Posterior vena cava (tissue), 2 donors: Measurements from ENCODE around the gene CPLANE1. TPM values are rescaled to one million over a fixed set of nuclear protein-coding genes. Genes with fewer than 3 reads are reported as not detected.
"Not testable (repeated sequence)": the region's sequence is repeated elsewhere in the genome, so short reads cannot be mapped to it uniquely, and the experiment has no call there.

Experiments used
- DNase-seq: peaks from one replicate; pipeline ENCODE4 v3.0.0-alpha.2; 2020; ENCODE audit warnings: low spot score
- intact Hi-C, 2 donors: fragments of 100-400 bp; cut with DNase I; formaldehyde crosslinking; loops; one replicate each; pipeline versions ENCODE4 v1.14.1 to v1.14.2; 2022 to 2023
- total RNA-seq, 2 donors: library from RNA; stranded (reverse); fragmentation: NEBNext Ultra II Directional; extraction: Animal tissue kit (Norgen Biotek cat#: 25700); gene quantifications; one replicate each; pipeline ENCODE4 v1.2.1, GENCODE V29; 2021
- donor health status: DM: yes; HTN: yes; CAD: no.
- donor health status: DM: yes; HTN: yes; CAD: no.

Gene CPLANE1
- total RNA-seq, 2 donors from 2014 or later, result 21.4 to 23.2 TPM

DNA sequence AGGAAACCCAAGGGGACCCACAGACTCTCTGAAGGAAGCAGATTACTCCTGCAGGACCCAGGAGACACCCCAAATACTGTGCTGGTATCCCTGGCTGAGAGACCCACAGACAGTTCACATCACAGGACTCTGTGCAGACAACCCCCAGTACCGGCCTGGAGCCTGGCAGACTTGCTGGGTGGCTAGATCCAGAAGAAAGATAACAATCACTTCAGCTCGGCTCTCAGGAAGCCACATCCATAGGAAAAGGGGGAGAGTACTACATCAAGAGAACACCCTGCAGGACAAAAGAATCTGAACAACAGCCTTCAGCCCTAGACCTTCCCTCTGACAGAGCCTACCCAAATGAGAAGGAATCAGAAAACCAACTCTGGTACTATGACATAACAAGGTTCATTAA is 166.2 kb downstream of the CPLANE1 start:
- intact Hi-C loops, DNase-seq: not testable (repeated sequence)

GRCh38 chr5:37080697-37081096 is 168.5 kb downstream of the CPLANE1 start:
- intact Hi-C loops, result loop anchor here in 1 of 2 donors (2.0 kb wide), 1 partner anchor 18 kb away; no protein-coding TSS in a partner anchor
- no peak for DNase-seq

DNA sequence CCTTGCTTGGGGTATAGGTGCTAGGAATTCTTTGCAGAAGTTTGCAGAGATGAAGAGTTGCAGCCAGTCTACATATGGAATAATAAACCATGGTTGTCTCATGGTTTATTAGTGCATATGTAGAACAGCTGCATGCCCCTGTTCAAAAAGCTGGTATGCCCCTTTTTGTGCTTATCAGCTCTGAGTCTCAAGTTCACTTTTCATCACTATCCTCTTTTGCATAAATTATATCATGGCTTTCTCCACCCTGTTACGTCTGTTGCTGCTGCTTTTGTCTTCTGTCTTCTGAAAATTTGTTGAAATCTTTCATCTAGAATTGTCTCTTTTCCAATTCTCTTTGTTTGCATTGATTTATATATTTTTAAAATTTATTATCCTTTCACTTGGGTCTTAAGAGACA is 172.0 kb downstream of the CPLANE1 start:
- intact Hi-C loops, result no loop called here
- no peak for DNase-seq

- DNase-seq, result no peak
- intact Hi-C loops, result no loop called here
These were observed 173.7 kb downstream of the CPLANE1 start for GRCh38 chr5:37075399-37075950.

GRCh38 chr5:37071901-37072581 is 177.1 kb downstream of the CPLANE1 start:
- DNase-seq, result no peak
- intact Hi-C loops, result no loop called here

DNA sequence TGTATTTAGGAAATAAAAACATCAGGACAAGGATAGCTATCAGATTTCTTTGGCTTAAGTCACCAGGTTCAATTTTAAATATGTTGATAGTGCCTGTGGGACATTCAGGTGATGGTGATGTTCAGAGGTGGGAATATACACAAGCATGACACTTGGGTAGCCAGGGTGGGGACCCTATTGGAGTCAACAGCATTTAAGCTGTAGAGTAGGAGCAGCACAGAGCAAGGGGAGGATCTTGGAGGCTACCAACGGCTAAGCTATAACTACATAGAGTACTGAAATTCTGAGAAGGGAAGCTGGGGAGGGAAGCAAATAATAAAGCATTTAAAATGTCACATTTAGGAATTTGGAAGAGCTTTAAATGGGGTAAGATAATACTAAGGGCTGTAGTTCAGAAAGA is 177.7 kb downstream of the CPLANE1 start:
- no peak for DNase-seq
- intact Hi-C loops, result no loop called here

GRCh38 chr5:37064442-37064841 is 184.7 kb downstream of the CPLANE1 start:
- intact Hi-C loops, result no loop called here
- DNase-seq, result no peak

DNA sequence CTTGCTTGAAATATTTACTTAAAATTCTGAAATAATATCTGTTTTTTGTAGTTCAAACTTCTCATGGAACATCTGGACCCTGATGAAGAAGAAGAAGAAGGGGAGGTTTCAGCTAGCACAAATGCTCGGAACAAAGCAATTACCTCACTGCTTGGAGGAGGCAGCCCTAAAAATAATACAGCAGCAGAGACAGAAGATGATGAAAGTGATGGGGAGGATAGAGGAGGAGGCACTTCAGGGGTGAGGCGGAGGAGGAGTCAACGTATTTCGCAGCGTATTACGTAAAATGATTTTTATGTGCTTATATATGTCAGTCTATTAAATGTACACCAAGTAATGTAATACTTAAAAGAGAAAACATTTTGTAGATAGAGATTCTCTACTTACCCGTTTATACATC is 185.4 kb downstream of the CPLANE1 start:
- intact Hi-C loops, result loop anchor here in 1 of 2 donors (2.0 kb wide), 1 partner anchor 17 kb away; no protein-coding TSS in a partner anchor

GRCh38 chr5:37060030-37060429 is 189.1 kb downstream of the CPLANE1 start:
- intact Hi-C loops, result no loop called here
- no peak for DNase-seq

More for the DNA sequence above, 185.4 kb downstream of the CPLANE1 start:
- no peak for DNase-seq

DNA sequence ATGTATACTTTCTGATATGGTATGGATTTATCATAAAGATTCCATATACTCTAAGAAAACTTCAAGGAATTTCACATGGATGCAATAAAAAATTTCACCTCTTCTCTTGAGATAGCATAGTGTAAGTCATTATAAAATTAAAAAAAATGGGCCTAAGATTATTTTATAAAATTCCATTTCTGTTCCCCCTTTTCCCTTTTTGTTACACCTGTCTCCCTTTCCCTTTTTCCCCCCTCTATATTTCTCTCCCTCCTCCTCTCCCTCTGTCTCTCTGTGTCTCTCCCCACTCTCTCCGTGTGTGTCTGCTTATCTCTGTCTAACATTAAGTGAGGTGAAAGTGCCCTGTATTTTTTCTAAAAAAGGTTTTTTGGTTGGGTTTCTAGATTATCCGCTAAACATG is 192.4 kb downstream of the CPLANE1 start:
- no peak for DNase-seq
- intact Hi-C loops, result no loop called here

Other genes starting within 250 kb of the CPLANE1 start
- gene NUP155, start 121.7 kb upstream of the CPLANE1 start, total RNA-seq, result 10 to 100 TPM; 18.2 to 18.4 TPM
- 10 to 100 TPM; 23.2 to 24.8 TPM for gene WDR70, start 129.9 kb upstream of the CPLANE1 start, total RNA-seq